Fibroblast of skin of abdomen (primary cell): ENCODE results near the gene PACRG.

ENCODE experiments used
- DNase-seq: peaks from one replicate; pipeline ENCODE4 v3.0.0-alpha.2; 2013

PACRG gene

GRCh38 chr6:163209005-163209404, 481.2 kb downstream of the PACRG start:
- no peak for DNase-seq

- no peak for DNase-seq
These were observed 484.3 kb downstream of the PACRG start for GRCh38 chr6:163212123-163212522.

GRCh38 chr6:163214259-163214658, 486.5 kb downstream of the PACRG start:
- DNase-seq: no peak

GRCh38 chr6:163218361-163218894, 490.7 kb downstream of the PACRG start:
- DNase-seq: no peak

- DNase-seq: peak; percentile 32
These were observed 498.5 kb downstream of the PACRG start for GRCh38 chr6:163226181-163226835.

- DNase-seq: peak; percentile 79
These were observed 499.2 kb downstream of the PACRG start for GRCh38 chr6:163226836-163227485.

- DNase-seq: no peak
These were observed 500.3 kb downstream of the PACRG start for GRCh38 chr6:163228041-163228440.

- DNase-seq: no peak
These were observed 501.3 kb downstream of the PACRG start for GRCh38 chr6:163229050-163229449.

- DNase-seq: no peak
These were observed 503.1 kb downstream of the PACRG start for GRCh38 chr6:163230901-163231300.

- no peak for DNase-seq
These were observed 503.7 kb downstream of the PACRG start for GRCh38 chr6:163231356-163232014.

- no peak for DNase-seq
These were observed 504.3 kb downstream of the PACRG start for GRCh38 chr6:163232015-163232523.

GRCh38 chr6:163232649-163233048, 504.9 kb downstream of the PACRG start:
- no peak for DNase-seq

- DNase-seq: no peak
These were observed 509.3 kb downstream of the PACRG start for GRCh38 chr6:163237110-163237509.

- no peak for DNase-seq
These were observed 512.0 kb downstream of the PACRG start for GRCh38 chr6:163239572-163240340.

- no peak for DNase-seq
These were observed 512.8 kb downstream of the PACRG start for GRCh38 chr6:163240556-163240955.

GRCh38 chr6:163241683-163242082, 513.9 kb downstream of the PACRG start:
- DNase-seq: no peak

- no peak for DNase-seq
These were observed 515.3 kb downstream of the PACRG start for GRCh38 chr6:163243083-163243482.

- peak; percentile 12 for DNase-seq
These were observed 516.2 kb downstream of the PACRG start for GRCh38 chr6:163243692-163244589.

GRCh38 chr6:163248051-163248450, 520.3 kb downstream of the PACRG start:
- no peak for DNase-seq

GRCh38 chr6:163249651-163250101, 521.9 kb downstream of the PACRG start:
- DNase-seq: no peak

GRCh38 chr6:163250116-163250515, 522.3 kb downstream of the PACRG start:
- no peak for DNase-seq
